H1 (cell line): ENCODE data around the gene GNAQ. TPM values are rescaled to one million over a fixed set of nuclear protein-coding genes. Genes with fewer than 3 reads are reported as not detected.

Experiments used
- CTCF ChIA-PET: fragments of 300-600 bp; sonication (Branson Sonifier 250); formaldehyde crosslinking; loops from one replicate; lab custom pipeline; 2021; ENCODE audit not compliant: partially characterized antibody; lab: Charles Lee
- POLR2A ChIA-PET: fragments of 300-600 bp; sonication (Branson Sonifier 250); formaldehyde crosslinking; loops from one replicate; lab custom pipeline; 2021; ENCODE audit warnings: inconsistent platforms; ENCODE audit not compliant: partially characterized antibody; lab: Charles Lee
- DNase-seq, 2 experiments: peaks; one replicate each; pipeline versions ENCODE4 v3.0.0 to v3.0.0-alpha.2; 2010 to 2022; ENCODE audit warnings: low spot score in 2 of 2, low read depth in 1 of 2, mixed read lengths in 1 of 2
- FAIRE-seq: peaks from 2 replicates; lab custom pipeline; 2011; peaks lifted over from hg19 to GRCh38; lab: Jason Lieb, UNC
- H2AFZ ChIP-seq: 2 replicates; pipeline ENCODE4 v1.8.1; 2012; ENCODE audit warnings: low read length, inconsistent platforms
- H2AK5ac ChIP-seq: 2 replicates; pipeline ENCODE4 v1.6.1; 2013; ENCODE audit warnings: low read depth, low read length
- H2BK120ac ChIP-seq: replicated peaks from 2 replicates; pipeline ENCODE3; 2013; ENCODE audit warnings: low read depth, low read length, inconsistent platforms
- H2BK12ac ChIP-seq: 2 replicates; pipeline ENCODE4 v1.6.1; 2013; ENCODE audit warnings: low read depth, low read length
- H2BK15ac ChIP-seq: 2 replicates; pipeline ENCODE4 v1.6.1; 2013; ENCODE audit warnings: low read length
- H2BK20ac ChIP-seq: 2 replicates; pipeline ENCODE4 v1.6.1; 2013; ENCODE audit warnings: low read length
- H2BK5ac ChIP-seq: 2 replicates; pipeline ENCODE4 v1.6.1; 2013; ENCODE audit warnings: low read depth, low read length
- H3K14ac ChIP-seq: 2 replicates; pipeline ENCODE4 v1.6.1; 2013; ENCODE audit warnings: inconsistent platforms; ENCODE audit not compliant: insufficient read length
- H3K18ac ChIP-seq: 2 replicates; pipeline ENCODE4 v1.6.1; 2013; ENCODE audit warnings: low read length; ENCODE audit errors: extremely low read depth
- H3K23ac ChIP-seq: 2 replicates; pipeline ENCODE4 v1.6.1; 2013; ENCODE audit warnings: inconsistent platforms; ENCODE audit not compliant: insufficient read length
- H3K23me2 ChIP-seq: 2 replicates; pipeline ENCODE4 v1.6.1; 2013; ENCODE audit warnings: low read depth, low read length
- H3K27ac ChIP-seq: 2 replicates; pipeline ENCODE4 v1.6.1; 2011; ENCODE audit warnings: low read depth, low read length, inconsistent platforms
- H3K27me3 ChIP-seq, 4 experiments: replicated peaks in 1 of 4; 1 replicate in 1 of 4; 2 replicates in 3 of 4; pipeline versions ENCODE4 v1.6.1 to v1.8.1; 2011 to 2013; ENCODE audit warnings: low read length in 3 of 4, mild to moderate bottlenecking in 3 of 4, inconsistent platforms in 2 of 4, mixed read lengths in 2 of 4, moderate library complexity in 1 of 4; ENCODE audit not compliant: control insufficient read depth in 3 of 4, insufficient read depth in 3 of 4; ENCODE audit errors: extremely low read depth in 1 of 4
- H3K36me3 ChIP-seq, 4 experiments: 2 replicates each; pipeline versions ENCODE4 v1.6.1 to v1.8.1; 2011 to 2013; ENCODE audit warnings: mild to moderate bottlenecking in 4 of 4, low read length in 3 of 4, moderate library complexity in 2 of 4, control low read depth in 1 of 4, inconsistent platforms in 1 of 4; ENCODE audit not compliant: insufficient read depth in 4 of 4, control insufficient read depth in 2 of 4
- H3K4ac ChIP-seq: replicated peaks from 2 replicates; pipeline ENCODE3; 2013; ENCODE audit warnings: low read length, low read depth, mixed read lengths, inconsistent platforms; ENCODE audit not compliant: insufficient read length
- H3K4me1 ChIP-seq, 4 experiments: replicated peaks in 1 of 4; 1 replicate in 1 of 4; 2 replicates in 3 of 4; pipeline versions ENCODE4 v1.6.1 to v1.8.1; 2011 to 2013; ENCODE audit warnings: low read length in 3 of 4, inconsistent platforms in 2 of 4, mixed read lengths in 1 of 4; ENCODE audit not compliant: insufficient read depth in 4 of 4, control insufficient read depth in 3 of 4
- H3K4me2 ChIP-seq, 2 experiments: 2 replicates each; pipeline versions ENCODE4 v1.6.1 to v1.8.1; 2011 to 2013; ENCODE audit warnings: low read depth in 2 of 2, low read length in 2 of 2, control low read depth in 1 of 2, inconsistent platforms in 1 of 2, mild to moderate bottlenecking in 1 of 2; ENCODE audit not compliant: insufficient read depth in 1 of 2
- H3K4me3 ChIP-seq, 4 experiments: fragments of 200-600, 300-600 bp in 1 of 4; sonication (generic), shearing (Covaris generic), sonication (Bioruptor Twin) in 1 of 4; 2 replicates each; pipeline versions ENCODE4 v1.5.1 to v1.8.1; 2011 to 2016; ENCODE audit warnings: low read length in 4 of 4, low read depth in 3 of 4, control low read depth in 2 of 4, inconsistent platforms in 2 of 4, mild to moderate bottlenecking in 2 of 4, mixed read lengths in 1 of 4, moderate library complexity in 1 of 4; ENCODE audit not compliant: insufficient read depth in 2 of 4; ENCODE audit errors: extremely low read depth in 1 of 4
- H3K56ac ChIP-seq: replicated peaks from 2 replicates; pipeline ENCODE3; 2013; ENCODE audit warnings: low read depth, mild to moderate bottlenecking, mixed read lengths, low read length, inconsistent platforms; ENCODE audit not compliant: insufficient read length
- H3K79me1 ChIP-seq: 2 replicates; pipeline ENCODE4 v1.6.1; 2013; ENCODE audit warnings: low read depth, low read length, control low read depth
- H3K79me2 ChIP-seq, 2 experiments: 2 replicates each; pipeline versions ENCODE4 v1.6.1 to v1.8.1; 2012 to 2013; ENCODE audit warnings: low read length in 2 of 2, mild to moderate bottlenecking in 2 of 2, inconsistent platforms in 1 of 2; ENCODE audit not compliant: insufficient read depth in 2 of 2, control insufficient read depth in 1 of 2
- H3K9ac ChIP-seq, 4 experiments: replicated peaks in 1 of 4; 1 replicate in 1 of 4; 2 replicates in 3 of 4; pipeline versions ENCODE4 v1.6.1 to v1.8.1; 2011 to 2013; ENCODE audit warnings: low read depth in 3 of 4, low read length in 3 of 4, control low read depth in 2 of 4, mild to moderate bottlenecking in 2 of 4, moderate library complexity in 2 of 4, inconsistent platforms in 1 of 4; ENCODE audit errors: extremely low read depth in 1 of 4
- H3K9me3 ChIP-seq, 2 experiments: 2 replicates each; pipeline versions ENCODE4 v1.6.1 to v1.8.1; 2012 to 2013; ENCODE audit warnings: mild to moderate bottlenecking in 2 of 2, moderate library complexity in 2 of 2, control low read depth in 1 of 2, inconsistent platforms in 1 of 2, low read depth in 1 of 2, low read length in 1 of 2, mixed read lengths in 1 of 2; ENCODE audit not compliant: insufficient read depth in 2 of 2
- H4K20me1 ChIP-seq, 2 experiments: replicated peaks in 1 of 2; 2 replicates each; pipeline versions ENCODE3 to v1.8.1; 2011 to 2013; ENCODE audit warnings: inconsistent platforms in 2 of 2, low read length in 2 of 2, mild to moderate bottlenecking in 1 of 2; ENCODE audit not compliant: insufficient read depth in 2 of 2, control insufficient read depth in 1 of 2
- H4K5ac ChIP-seq: 2 replicates; pipeline ENCODE4 v1.6.1; 2013; ENCODE audit warnings: low read length, low read depth, mixed read lengths, inconsistent platforms; ENCODE audit not compliant: insufficient read length
- H4K8ac ChIP-seq: 2 replicates; pipeline ENCODE4 v1.8.0; 2013; ENCODE audit warnings: mild to moderate bottlenecking, moderate library complexity, low read length, inconsistent platforms; ENCODE audit not compliant: insufficient read depth; ENCODE audit errors: extremely low read depth
- H4K91ac ChIP-seq: replicated peaks from 2 replicates; pipeline ENCODE3; 2013; ENCODE audit warnings: low read length, mixed read lengths, inconsistent platforms; ENCODE audit not compliant: insufficient read length
- CBX5 ChIP-seq: fragments of 300-800, 300-1000 bp; sonication (generic); IDR thresholded peaks from 2 replicates; pipeline ENCODE4 v1.7.1; 2016; ENCODE audit warnings: antibody characterized with exemption, low read length, low read depth
- CREB1 ChIP-seq: IDR thresholded peaks from 2 replicates; pipeline ENCODE4 v1.6.1; 2012; ENCODE audit warnings: inconsistent platforms
- EGR1 ChIP-seq: IDR thresholded peaks from 2 replicates; pipeline ENCODE4 v1.6.1; 2011; ENCODE audit warnings: low read depth, low read length, borderline replicate concordance
- GABPA ChIP-seq: IDR thresholded peaks from 2 replicates; pipeline ENCODE4 v1.6.1; 2011; ENCODE audit warnings: mild to moderate bottlenecking, low read length, moderate library complexity, borderline replicate concordance; ENCODE audit not compliant: insufficient read depth
- HDAC2 ChIP-seq, 2 experiments: fragments of 300-600 bp in 1 of 2; sonication (generic) in 1 of 2; IDR thresholded peaks; 2 replicates each; pipeline ENCODE4 v1.6.1; 2011 to 2012; ENCODE audit warnings: low read depth in 2 of 2, low read length in 2 of 2, mild to moderate bottlenecking in 2 of 2, moderate library complexity in 2 of 2, borderline replicate concordance in 1 of 2, inconsistent platforms in 1 of 2
- HDAC6 ChIP-seq: IDR thresholded peaks from one replicate; pipeline ENCODE4 v1.7.1; 2012; ENCODE audit warnings: low read depth, mild to moderate bottlenecking, inconsistent platforms, low read length, moderate library complexity
- MAFK ChIP-seq: IDR thresholded peaks from 2 replicates; pipeline ENCODE4 v1.6.1; 2012; ENCODE audit warnings: low read depth, mild to moderate bottlenecking, improper control_type of control experiment, low read length
- SIN3A ChIP-seq, 2 experiments: IDR thresholded peaks in 1 of 2; conservative IDR thresholded peaks in 1 of 2; 2 replicates each; pipeline ENCODE4 v1.6.1; 2011 to 2012; ENCODE audit warnings: low read length in 2 of 2, improper control_type of control experiment in 1 of 2, low read depth in 1 of 2, mild to moderate bottlenecking in 1 of 2
- TAF1 ChIP-seq: IDR thresholded peaks from 2 replicates; pipeline ENCODE4 v1.6.1; 2011; ENCODE audit warnings: mild to moderate bottlenecking, low read depth, low read length
- WGBS, 2 experiments: shearing (Covaris generic) in 1 of 2; methylation state at CpG; one replicate each; pipeline versions ENCODE4 v1.1.6 to v1.1.7; 2013 to 2015; ENCODE audit warnings: low lambda C conversion rate in 2 of 2, mixed read lengths in 2 of 2, inconsistent platforms in 1 of 2, low coverage in 1 of 2, missing lambda C conversion rate in 1 of 2; ENCODE audit not compliant: insufficient replicate concordance in 2 of 2, insufficient coverage in 1 of 2, insufficient read length in 1 of 2; ENCODE audit errors: extremely low coverage in 1 of 2, missing lambda C conversion rate in 1 of 2; 5-methylcytosine and 5-hydroxymethylcytosine counted together
- polyA plus RNA-seq, 7 experiments: library from polyadenylated mRNA; depleted of rRNA in 3 of 7; stranded (reverse) in 5 of 7; unstranded in 2 of 7; fragments of >200 nt in 5 of 7; fragments of 200-250 nt in 2 of 7; gene quantifications; 1 replicate in 5 of 7; 2 replicates in 1 of 7; 4 replicates in 1 of 7; pipeline versions ENCODE4 v1.2.1 to v1.2.3, GENCODE V29; 2011 to 2013; ENCODE audit warnings: missing spikeins in 2 of 7, mixed read lengths in 2 of 7
- total RNA-seq: library from RNA; stranded (reverse); fragmentation: NEBNext Ultra II Directional; extraction: Animal tissue kit (Norgen Biotek cat#: 25700); gene quantifications from 2 replicates; pipeline ENCODE4 v1.2.1, GENCODE V29; 2021
- TF ChIP-seq, protein P1 (sequence below): IDR thresholded peaks from 2 replicates; pipeline ENCODE4 v1.6.1; 2012; ENCODE audit warnings: low read length, inconsistent platforms

The GNAQ gene
- total and polyA plus RNA-seq, 2 of the 8 experiments (the other 6 are each of a cell fraction or from before 2014, with no cell fraction given) = 22.8 to 63.8 TPM

DNA sequence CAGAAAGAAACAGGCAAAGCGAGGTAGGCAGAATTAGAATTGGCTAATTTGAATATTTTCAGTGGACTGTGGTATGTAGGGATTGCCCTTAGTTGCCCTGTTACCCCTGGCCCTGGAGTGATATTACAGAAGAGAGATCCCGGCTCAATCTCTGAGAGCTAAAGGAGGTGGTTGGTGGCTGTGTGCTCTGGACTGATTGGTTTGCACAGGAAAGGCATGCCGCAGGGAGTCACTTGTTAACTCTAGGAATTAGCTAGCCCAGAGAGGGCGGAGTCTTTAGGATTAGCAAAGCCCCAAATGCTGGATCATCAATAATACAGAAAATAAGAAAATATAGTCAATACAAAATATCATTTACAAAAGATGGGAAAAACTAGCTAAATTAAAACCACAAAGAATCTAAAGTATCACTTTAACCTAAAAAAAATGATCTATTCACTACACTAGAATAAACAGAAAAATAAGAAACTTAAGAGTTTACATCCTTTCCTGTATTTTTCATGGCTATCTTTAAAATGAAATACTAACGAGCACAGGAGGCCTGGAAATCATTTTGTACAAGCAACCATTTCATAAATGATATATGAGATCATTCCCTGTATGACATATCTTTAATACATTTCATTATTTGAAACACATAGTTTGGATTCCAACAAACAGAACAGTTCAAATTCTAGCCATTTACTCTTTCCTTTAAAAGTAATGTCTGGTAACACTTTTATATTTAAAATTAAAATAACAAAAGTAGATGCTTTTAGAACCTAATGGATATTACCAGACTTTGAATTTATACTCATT lies 71.1 kb downstream of the GNAQ start:
- CTCF ChIA-PET = interaction anchor here (1.0 to 2.0 kb wide), 4 partner anchors 16 to 75 kb away, joined by 3 to 8 read pairs (median 5); no protein-coding TSS in a partner anchor
- peaks cover 0 to 87% of the 10 kb centered on the region in 2 experiments; a peak in 3 of 4 replicates for H3K79me2 ChIP-seq
- H3K4me3 ChIP-seq = no peak overlapping the region
- TF ChIP-seq EGR1 (no peak), CBX5 (no peak), HDAC2 (IDR thresholded peaks at IDR 0.05; ENCODE audit: borderline replicate concordance in 1 of 2, low read depth in 2 of 2, low read length in 2 of 2) (no peak), CREB1 (no peak), HDAC6 (no peak), GABPA (no peak), SIN3A (conservative IDR thresholded peaks at IDR 0.05 in 1 of 2, IDR thresholded peaks at IDR 0.05 in 1 of 2; ENCODE audit: low read depth in 1 of 2, low read length in 2 of 2) (no peak), MAFK (no peak), TAF1 (no peak)
- TF ChIP-seq, protein P1, sequence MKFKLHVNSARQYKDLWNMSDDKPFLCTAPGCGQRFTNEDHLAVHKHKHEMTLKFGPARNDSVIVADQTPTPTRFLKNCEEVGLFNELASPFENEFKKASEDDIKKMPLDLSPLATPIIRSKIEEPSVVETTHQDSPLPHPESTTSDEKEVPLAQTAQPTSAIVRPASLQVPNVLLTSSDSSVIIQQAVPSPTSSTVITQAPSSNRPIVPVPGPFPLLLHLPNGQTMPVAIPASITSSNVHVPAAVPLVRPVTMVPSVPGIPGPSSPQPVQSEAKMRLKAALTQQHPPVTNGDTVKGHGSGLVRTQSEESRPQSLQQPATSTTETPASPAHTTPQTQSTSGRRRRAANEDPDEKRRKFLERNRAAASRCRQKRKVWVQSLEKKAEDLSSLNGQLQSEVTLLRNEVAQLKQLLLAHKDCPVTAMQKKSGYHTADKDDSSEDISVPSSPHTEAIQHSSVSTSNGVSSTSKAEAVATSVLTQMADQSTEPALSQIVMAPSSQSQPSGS = no peak

More for the DNA sequence above, 71.1 kb downstream of the GNAQ start:
- H3K36me3 ChIP-seq = no peaks in the 10 kb centered on the region
- H3K4me1 ChIP-seq = peaks cover 2 to 28% (median 18%) of the 10 kb centered on the region in 4 experiments
- no peak overlapping the region; a peak in 1 of 7 replicates for H3K9ac ChIP-seq
- no peak overlapping the region for H2AK5ac ChIP-seq
- no peak overlapping the region for H2BK120ac ChIP-seq
- no peaks in the 10 kb centered on the region; the same call in 1 of the 2 replicates for H3K79me1 ChIP-seq
- DNase-seq (no peak), FAIRE-seq (peak; percentile 73)
- WGBS, 2 experiments = 56% methylated on average over 5 of the region's 5 CpGs; no CpG with 5 or more reads in 1 of the 2 experiments
- H3K9me3 ChIP-seq = no peaks in the 10 kb centered on the region
- H4K20me1 ChIP-seq = peaks cover 2% of the 10 kb centered on the region in 2 experiments
- H3K4ac ChIP-seq = no peak overlapping the region
- POLR2A ChIA-PET = no interaction called here
- H4K5ac ChIP-seq = no peak overlapping the region
- no peak overlapping the region for H3K56ac ChIP-seq
- H3K23me2 ChIP-seq = no peaks in the 10 kb centered on the region
- H3K18ac ChIP-seq = no peak overlapping the region
- H3K27ac ChIP-seq = no peak overlapping the region
- H3K14ac ChIP-seq = no peak overlapping the region
- no peak overlapping the region for H2AFZ ChIP-seq
- no peak overlapping the region for H2BK20ac ChIP-seq
- no peak overlapping the region for H2BK12ac ChIP-seq
- H3K4me2 ChIP-seq = peak overlapping the region; percentile 15 to 57; a peak in 3 of 4 replicates
- no peak overlapping the region for H2BK5ac ChIP-seq
- H3K27me3 ChIP-seq = no peaks in the 10 kb centered on the region
- no peak overlapping the region for H2BK15ac ChIP-seq
- H3K23ac ChIP-seq = no peak overlapping the region
- no peak overlapping the region for H4K91ac ChIP-seq
- no peak overlapping the region for H4K8ac ChIP-seq
